Nephron (organoid): Measurements from ENCODE around the gene SPSB4.

ENCODE experiments used
- H3K27ac Mint-ChIP-seq, 3 experiments: 2 replicates each; pipeline ENCODE4 v1.8.0; 2020; ENCODE audit warnings: mixed read lengths in 3 of 3, mild to moderate bottlenecking in 2 of 3, moderate library complexity in 1 of 3
- H3K27me3 Mint-ChIP-seq: 2 replicates; pipeline ENCODE4 v1.8.0; 2021; ENCODE audit warnings: low read depth, mild to moderate bottlenecking, moderate library complexity, mixed read lengths
- H3K36me3 Mint-ChIP-seq: 2 replicates; pipeline ENCODE4 v1.8.0; 2020; ENCODE audit warnings: low read depth, mixed read lengths
- H3K4me1 Mint-ChIP-seq: 2 replicates; pipeline ENCODE4 v1.8.0; 2020; ENCODE audit warnings: mixed read lengths
- H3K4me3 Mint-ChIP-seq, 3 experiments: 2 replicates each; pipeline ENCODE4 v1.8.0; 2020; ENCODE audit warnings: mild to moderate bottlenecking in 3 of 3, mixed read lengths in 3 of 3, moderate library complexity in 2 of 3
- H3K9me3 Mint-ChIP-seq: 2 replicates; pipeline ENCODE4 v1.8.0; 2020; ENCODE audit warnings: mixed read lengths
- TF ChIP-seq, protein P1 (sequence below), 3 experiments: fragments of 200-600 bp; sonication (generic); IDR thresholded peaks; one replicate each; pipeline ENCODE4 v1.5.0; 2021; ENCODE audit warnings: antibody characterized with exemption in 3 of 3; ENCODE audit not compliant: unreplicated experiment in 3 of 3

The SPSB4 gene

DNA sequence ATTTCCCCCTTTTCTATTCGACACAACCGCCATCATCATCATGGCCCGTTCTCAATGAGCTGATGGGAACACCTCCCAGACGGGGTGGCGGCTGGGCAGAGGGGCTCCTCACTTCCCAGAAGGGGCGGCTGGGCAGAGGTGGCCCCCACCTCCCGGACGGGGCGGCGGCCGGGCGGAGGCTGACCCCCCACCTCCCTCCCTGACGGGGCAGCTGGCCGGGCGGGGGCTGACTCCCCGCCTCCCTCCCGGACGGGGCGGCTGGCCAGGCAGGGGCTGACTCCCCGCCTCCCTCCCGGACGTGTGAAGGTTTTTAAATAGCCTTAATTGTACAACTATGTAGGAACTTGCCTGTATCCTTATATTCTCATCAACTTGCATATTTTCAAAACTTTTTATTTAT, 20.9 kb upstream of the SPSB4 start:
- no peaks in the 10 kb centered on the region for H3K36me3 Mint-ChIP-seq
- no peak overlapping the region for H3K27ac Mint-ChIP-seq
- H3K4me3 Mint-ChIP-seq, result no peak overlapping the region
- no peaks in the 10 kb centered on the region for H3K4me1 Mint-ChIP-seq
- TF ChIP-seq, protein P1, sequence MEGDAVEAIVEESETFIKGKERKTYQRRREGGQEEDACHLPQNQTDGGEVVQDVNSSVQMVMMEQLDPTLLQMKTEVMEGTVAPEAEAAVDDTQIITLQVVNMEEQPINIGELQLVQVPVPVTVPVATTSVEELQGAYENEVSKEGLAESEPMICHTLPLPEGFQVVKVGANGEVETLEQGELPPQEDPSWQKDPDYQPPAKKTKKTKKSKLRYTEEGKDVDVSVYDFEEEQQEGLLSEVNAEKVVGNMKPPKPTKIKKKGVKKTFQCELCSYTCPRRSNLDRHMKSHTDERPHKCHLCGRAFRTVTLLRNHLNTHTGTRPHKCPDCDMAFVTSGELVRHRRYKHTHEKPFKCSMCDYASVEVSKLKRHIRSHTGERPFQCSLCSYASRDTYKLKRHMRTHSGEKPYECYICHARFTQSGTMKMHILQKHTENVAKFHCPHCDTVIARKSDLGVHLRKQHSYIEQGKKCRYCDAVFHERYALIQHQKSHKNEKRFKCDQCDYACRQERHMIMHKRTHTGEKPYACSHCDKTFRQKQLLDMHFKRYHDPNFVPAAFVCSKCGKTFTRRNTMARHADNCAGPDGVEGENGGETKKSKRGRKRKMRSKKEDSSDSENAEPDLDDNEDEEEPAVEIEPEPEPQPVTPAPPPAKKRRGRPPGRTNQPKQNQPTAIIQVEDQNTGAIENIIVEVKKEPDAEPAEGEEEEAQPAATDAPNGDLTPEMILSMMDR (IDR thresholded peaks at IDR 0.05; ENCODE audit: unreplicated experiment in 3 of 3), result no peak
- peaks cover 5% of the 10 kb centered on the region for H3K27me3 Mint-ChIP-seq
- peaks cover 4% of the 10 kb centered on the region for H3K9me3 Mint-ChIP-seq

DNA sequence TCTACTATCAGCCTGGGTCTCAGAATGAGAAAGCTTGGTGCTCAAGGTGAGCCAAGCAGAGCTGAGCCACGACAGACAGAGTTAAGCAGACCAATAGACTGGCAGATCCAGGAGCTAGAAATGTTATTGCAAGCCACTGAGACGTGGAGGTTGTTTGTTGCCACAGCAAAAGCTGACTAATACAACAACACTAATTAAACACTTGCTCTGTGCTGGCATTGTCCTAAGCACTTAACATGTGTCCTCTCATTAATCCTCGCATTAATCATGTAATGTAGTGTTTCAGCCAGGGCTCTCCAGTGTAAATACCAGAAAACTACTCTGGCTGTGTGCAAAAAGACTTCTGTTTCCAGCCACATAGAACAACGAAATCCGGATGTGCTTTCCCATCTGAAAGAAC, 11.6 kb upstream of the SPSB4 start:
- no peak overlapping the region for H3K4me3 Mint-ChIP-seq
- H3K4me1 Mint-ChIP-seq, result no peaks in the 10 kb centered on the region
- TF ChIP-seq, protein P1 (IDR thresholded peaks at IDR 0.05; ENCODE audit: unreplicated experiment in 3 of 3), result no peak
- no peaks in the 10 kb centered on the region for H3K36me3 Mint-ChIP-seq
- no peak overlapping the region for H3K27ac Mint-ChIP-seq
- no peaks in the 10 kb centered on the region for H3K27me3 Mint-ChIP-seq
- no peaks in the 10 kb centered on the region for H3K9me3 Mint-ChIP-seq

DNA sequence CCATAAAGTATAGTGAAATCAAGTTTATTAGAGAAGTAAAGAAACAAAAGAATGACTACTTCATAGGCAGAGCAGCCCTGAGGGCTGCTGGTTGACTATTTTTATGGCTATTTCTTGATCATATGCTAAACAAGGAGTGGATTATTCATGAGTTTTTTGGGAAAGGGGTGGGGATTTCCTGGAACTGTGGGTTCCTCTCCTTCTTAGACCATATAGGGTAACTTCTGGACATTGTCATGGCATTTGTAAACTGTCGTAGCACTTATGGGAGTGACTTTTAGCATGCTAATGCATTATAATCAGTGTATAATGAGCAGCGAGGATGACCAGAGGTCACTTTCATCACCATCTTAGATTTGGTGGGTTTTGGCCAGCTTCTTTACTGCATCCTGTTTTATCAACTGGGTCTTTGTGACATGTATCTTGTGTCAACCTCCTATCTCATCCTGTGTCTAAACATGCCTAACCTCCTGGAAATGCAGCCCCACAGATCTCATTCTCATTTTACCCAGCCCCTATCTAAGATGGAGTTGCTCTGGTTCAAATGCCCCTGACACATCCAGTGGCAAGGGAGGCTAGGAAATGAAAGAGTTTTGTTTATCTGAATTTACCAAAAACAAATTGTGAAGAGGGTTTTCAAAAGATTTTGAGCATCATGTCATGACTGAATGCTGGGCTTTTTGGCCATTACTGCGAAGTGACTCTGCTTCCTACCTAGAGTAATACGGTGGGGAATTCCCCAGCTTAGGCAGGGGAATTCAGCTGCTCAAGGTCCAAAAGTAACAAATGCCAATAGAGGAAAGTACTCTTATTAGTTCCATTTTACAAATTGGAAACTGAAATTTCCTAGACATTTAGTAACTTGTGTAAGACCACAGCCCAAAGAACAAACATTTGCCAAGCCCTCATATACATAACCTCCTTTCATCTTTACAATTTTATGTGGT, 6.2 kb upstream of the SPSB4 start:
- no peak overlapping the region for H3K4me3 Mint-ChIP-seq
- TF ChIP-seq, protein P1 (IDR thresholded peaks at IDR 0.05; ENCODE audit: unreplicated experiment in 3 of 3), result no peak
- H3K9me3 Mint-ChIP-seq, result no peaks in the 10 kb centered on the region
- no peaks in the 10 kb centered on the region for H3K4me1 Mint-ChIP-seq
- no peak overlapping the region for H3K27ac Mint-ChIP-seq
- H3K27me3 Mint-ChIP-seq, result peaks cover 22% of the 10 kb centered on the region
- H3K36me3 Mint-ChIP-seq, result no peaks in the 10 kb centered on the region

DNA sequence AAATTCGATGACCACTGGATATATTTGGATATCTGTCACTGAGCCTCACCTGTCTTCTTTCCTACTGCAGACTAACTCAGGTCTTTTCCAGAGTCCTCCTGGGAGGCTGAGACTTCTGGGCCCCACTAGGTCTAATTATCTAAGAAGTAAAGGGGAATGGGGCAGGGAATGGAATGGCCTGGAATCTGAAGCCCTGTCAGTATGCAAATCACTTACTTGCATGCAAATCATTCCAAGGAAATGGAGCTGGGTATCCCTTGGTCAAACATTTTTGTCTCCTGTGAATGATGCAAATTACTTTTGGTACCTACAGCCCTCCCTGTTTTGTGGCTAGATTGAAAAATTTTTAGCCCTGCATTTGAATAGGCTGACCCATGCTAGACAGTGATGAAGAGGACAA, 5.3 kb upstream of the SPSB4 start:
- TF ChIP-seq, protein P1 (IDR thresholded peaks at IDR 0.05; ENCODE audit: unreplicated experiment in 3 of 3), result no peak
- H3K27ac Mint-ChIP-seq, result no peak overlapping the region
- H3K4me3 Mint-ChIP-seq, result no peak overlapping the region
- no peaks in the 10 kb centered on the region for H3K9me3 Mint-ChIP-seq
- H3K4me1 Mint-ChIP-seq, result no peaks in the 10 kb centered on the region
- H3K27me3 Mint-ChIP-seq, result peaks cover 31% of the 10 kb centered on the region
- H3K36me3 Mint-ChIP-seq, result no peaks in the 10 kb centered on the region

DNA sequence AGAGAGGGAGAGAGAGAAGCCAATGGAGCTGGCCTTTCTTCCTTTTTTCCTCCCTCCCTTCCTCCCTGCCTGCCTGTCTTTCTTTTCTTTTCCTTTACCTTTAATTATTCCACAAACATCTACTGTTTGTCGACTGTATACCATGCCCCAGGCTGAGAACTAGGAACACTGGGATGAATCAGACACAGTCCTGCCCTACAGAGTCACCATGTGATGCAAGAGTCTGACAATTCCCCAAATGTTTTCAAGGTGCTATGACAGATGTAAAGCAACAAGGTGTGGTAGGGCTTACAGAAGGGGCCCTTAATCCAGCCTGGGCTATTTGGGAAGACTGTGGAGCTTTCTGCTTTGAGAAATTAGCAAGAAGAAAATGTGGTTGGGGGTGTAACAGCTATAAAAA, 4.0 kb upstream of the SPSB4 start:
- TF ChIP-seq, protein P1 (IDR thresholded peaks at IDR 0.05; ENCODE audit: unreplicated experiment in 3 of 3), result no peak
- Mint-ChIP-seq H3K4me3 (no peak overlapping the region), H3K36me3 (no peaks in the 10 kb centered on the region), H3K27ac (no peak overlapping the region), H3K9me3 (no peaks in the 10 kb centered on the region), H3K4me1 (peaks cover 2% of the 10 kb centered on the region), H3K27me3 (peaks cover 31% of the 10 kb centered on the region)

DNA sequence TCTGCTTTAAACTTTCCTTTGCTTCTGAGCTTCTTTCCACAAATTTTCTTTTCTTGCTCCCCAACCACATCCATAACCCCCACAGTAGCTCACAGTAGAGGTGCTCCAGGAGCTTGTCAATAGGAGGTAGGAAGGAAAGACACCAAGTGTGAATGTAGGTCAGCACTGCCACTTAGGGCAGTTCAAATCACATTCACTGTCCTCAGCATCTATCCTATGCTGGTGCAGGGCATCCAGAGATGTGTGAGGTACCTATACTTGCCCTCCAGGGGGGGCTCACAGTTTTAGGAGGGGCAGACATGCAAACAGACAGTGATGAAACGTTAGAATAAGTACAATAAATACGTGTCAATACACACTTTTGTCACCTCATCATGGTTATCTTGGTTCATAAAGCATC, 1.5 kb upstream of the SPSB4 start:
- TF ChIP-seq, protein P1 (IDR thresholded peaks at IDR 0.05; ENCODE audit: unreplicated experiment in 3 of 3), result peak in 2 of 3 experiments; percentile 18 to 20
- Mint-ChIP-seq H3K27me3 (peaks cover 35% of the 10 kb centered on the region), H3K9me3 (no peaks in the 10 kb centered on the region), H3K27ac (no peak overlapping the region), H3K4me3 (peak overlapping the region; percentile 42 to 85 (median 65)), H3K36me3 (no peaks in the 10 kb centered on the region), H3K4me1 (peaks cover 18% of the 10 kb centered on the region)
